H1 (cell line): ENCODE data around the gene TTC36.

Experiments used
- JUND ChIP-seq: IDR thresholded peaks from 2 replicates; pipeline ENCODE4 v1.6.1; 2011; ENCODE audit warnings: mild to moderate bottlenecking, improper control_type of control experiment, low read length
- RAD21 ChIP-seq, 2 experiments: IDR thresholded peaks in 1 of 2; conservative IDR thresholded peaks in 1 of 2; 2 replicates each; pipeline ENCODE4 v1.6.1; 2011; ENCODE audit warnings: low read depth in 2 of 2, low read length in 2 of 2, improper control_type of control experiment in 1 of 2, inconsistent platforms in 1 of 2, mild to moderate bottlenecking in 1 of 2, moderate library complexity in 1 of 2
- TF ChIP-seq, protein P1 (sequence below), 3 experiments: IDR thresholded peaks; 1 replicate in 2 of 3; 2 replicates in 1 of 3; pipeline versions ENCODE4 v1.5.1 to v1.6.1; 2011; ENCODE audit warnings: low read length in 3 of 3, mild to moderate bottlenecking in 3 of 3, inconsistent platforms in 2 of 3, low read depth in 1 of 3, moderate library complexity in 1 of 3; ENCODE audit not compliant: insufficient read depth in 1 of 3; ENCODE audit errors: control extremely low read depth in 1 of 3

- TF ChIP-seq RAD21 (IDR thresholded peaks at IDR 0.05 in 1 of 2, conservative IDR thresholded peaks at IDR 0.05 in 1 of 2; ENCODE audit: low read depth in 2 of 2, low read length in 2 of 2) (no peak), JUND (no peak)
- TF ChIP-seq, protein P1, sequence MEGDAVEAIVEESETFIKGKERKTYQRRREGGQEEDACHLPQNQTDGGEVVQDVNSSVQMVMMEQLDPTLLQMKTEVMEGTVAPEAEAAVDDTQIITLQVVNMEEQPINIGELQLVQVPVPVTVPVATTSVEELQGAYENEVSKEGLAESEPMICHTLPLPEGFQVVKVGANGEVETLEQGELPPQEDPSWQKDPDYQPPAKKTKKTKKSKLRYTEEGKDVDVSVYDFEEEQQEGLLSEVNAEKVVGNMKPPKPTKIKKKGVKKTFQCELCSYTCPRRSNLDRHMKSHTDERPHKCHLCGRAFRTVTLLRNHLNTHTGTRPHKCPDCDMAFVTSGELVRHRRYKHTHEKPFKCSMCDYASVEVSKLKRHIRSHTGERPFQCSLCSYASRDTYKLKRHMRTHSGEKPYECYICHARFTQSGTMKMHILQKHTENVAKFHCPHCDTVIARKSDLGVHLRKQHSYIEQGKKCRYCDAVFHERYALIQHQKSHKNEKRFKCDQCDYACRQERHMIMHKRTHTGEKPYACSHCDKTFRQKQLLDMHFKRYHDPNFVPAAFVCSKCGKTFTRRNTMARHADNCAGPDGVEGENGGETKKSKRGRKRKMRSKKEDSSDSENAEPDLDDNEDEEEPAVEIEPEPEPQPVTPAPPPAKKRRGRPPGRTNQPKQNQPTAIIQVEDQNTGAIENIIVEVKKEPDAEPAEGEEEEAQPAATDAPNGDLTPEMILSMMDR (IDR thresholded peaks at IDR 0.05; ENCODE audit: control extremely low read depth in 1 of 3, insufficient read depth in 1 of 3, low read depth in 1 of 3, low read length in 3 of 3): no peak
Observed at GRCh38 chr11:118544647-118545010, 17.4 kb downstream of the TTC36 start.
